ENCODE results near the gene ATP2B2.

ATP2B2 gene

GRCh38 chr3:10444511-10444910, 60.9 kb downstream of the ATP2B2 start:
- TF ChIP-seq GATA1 (IDR thresholded peaks at IDR 0.05; ENCODE audit: low read depth, low read length) = no peak
- TF ChIP-seq POLR2A (IDR thresholded peaks at IDR 0.05; ENCODE audit: low read length) = no peak
- DNase-seq = no peak

DNA sequence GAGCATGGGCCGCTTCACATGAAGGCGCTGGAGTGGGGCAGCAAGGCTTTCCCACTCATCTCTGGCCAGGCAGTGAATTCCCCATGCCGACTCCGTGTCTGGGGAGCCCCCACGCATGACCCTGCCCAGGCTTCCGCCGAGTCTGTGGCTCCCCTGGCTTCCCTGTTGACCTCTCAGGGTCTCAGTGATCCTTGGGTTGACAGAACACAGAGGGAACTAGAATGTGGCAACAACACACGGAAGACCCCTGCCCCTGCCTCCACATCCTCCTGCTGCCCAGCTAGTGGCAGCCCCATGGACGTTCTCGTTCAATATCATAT, 61.3 kb downstream of the ATP2B2 start:
- no peak for DNase-seq
- TF ChIP-seq GATA1 (IDR thresholded peaks at IDR 0.05; ENCODE audit: low read depth, low read length) (no peak), POLR2A (IDR thresholded peaks at IDR 0.05; ENCODE audit: low read length) (no peak)

DNA sequence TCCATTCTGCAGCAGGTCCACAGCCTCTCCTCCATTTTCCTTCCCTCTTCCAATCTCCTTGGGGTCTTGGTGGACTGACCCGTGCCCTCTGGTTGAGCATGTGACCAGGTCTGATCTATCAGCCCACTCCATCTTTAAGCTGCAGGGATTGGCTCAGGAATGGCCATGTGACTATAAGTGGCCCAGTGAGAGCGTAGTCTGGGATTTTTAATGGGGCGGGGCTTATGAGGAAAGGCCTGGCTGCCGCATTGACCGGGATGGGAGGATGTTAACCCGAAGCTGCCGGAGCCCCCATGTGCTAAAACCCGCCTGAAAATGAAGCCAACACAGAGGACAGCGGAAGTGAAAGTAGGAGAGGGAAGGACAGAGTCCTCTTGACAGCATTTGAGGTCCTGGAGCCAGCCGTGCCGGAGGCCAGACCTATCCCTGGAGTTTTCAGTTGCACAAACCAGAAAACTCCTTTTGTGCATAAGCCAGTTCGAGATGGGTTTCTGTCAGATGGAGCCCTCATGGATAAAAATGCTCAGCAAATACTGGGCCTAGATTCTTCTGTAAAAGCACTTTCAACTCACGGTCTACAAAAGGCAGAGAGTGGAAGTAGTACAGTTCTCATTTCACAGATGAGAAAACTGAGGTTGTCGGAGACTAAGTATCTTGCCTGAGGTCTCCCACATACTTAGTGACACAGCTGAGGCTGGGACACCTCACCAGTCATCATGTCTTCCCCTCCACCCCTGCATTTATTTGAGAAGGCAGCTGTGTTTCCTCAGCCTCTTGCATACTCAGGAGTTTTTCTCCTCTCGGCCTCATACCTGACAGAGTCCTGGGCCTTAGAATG, 61.9 kb downstream of the ATP2B2 start:
- no peak for DNase-seq
- TF ChIP-seq GATA1 (IDR thresholded peaks at IDR 0.05; ENCODE audit: low read depth, low read length) (no peak), POLR2A (IDR thresholded peaks at IDR 0.05; ENCODE audit: low read length) (no peak)

DNA sequence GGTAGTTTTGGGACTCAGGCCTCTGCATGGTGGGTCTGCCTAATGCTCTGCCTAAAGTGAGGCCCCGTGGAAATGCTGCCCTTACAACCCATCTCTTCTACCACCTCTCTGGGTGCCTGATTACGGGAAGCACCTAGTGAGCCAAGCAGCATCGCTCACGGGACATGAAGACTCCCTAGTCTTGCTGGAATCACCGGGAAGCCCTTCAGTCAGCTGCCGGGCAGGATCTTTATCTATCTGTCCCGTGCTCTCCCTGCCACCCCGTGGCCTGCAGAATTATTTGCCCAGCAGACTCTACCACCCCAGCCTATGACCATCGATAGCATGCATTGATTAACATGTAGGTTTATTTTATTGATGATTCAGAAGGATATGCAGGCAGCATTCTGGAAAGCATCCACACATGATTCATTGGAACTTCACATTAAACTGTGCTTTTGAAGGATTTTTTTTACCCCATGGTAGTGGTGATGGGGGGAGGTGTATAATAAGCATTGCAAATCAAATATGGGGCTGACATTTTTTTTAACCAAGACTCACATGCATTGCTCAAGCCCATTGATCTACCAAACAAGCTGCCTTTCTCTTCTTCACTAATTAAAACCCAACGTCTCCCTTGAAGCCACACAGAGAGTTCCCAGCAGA, 63.1 kb downstream of the ATP2B2 start:
- no peak for TF ChIP-seq GATA1 (IDR thresholded peaks at IDR 0.05; ENCODE audit: low read depth, low read length)
- no peak for TF ChIP-seq POLR2A (IDR thresholded peaks at IDR 0.05; ENCODE audit: low read length)
- no peak for DNase-seq

- TF ChIP-seq GATA1 (IDR thresholded peaks at IDR 0.05; ENCODE audit: low read depth, low read length) (no peak), POLR2A (IDR thresholded peaks at IDR 0.05; ENCODE audit: low read length) (no peak)
- no peak for DNase-seq
Measured at GRCh38 chr3:10440684-10441083, 64.7 kb downstream of the ATP2B2 start.

GRCh38 chr3:10438902-10439610, 66.3 kb downstream of the ATP2B2 start:
- no peak for TF ChIP-seq POLR2A (IDR thresholded peaks at IDR 0.05; ENCODE audit: low read length)
- no peak for TF ChIP-seq GATA1 (IDR thresholded peaks at IDR 0.05; ENCODE audit: low read depth, low read length)
- no peak for DNase-seq

DNA sequence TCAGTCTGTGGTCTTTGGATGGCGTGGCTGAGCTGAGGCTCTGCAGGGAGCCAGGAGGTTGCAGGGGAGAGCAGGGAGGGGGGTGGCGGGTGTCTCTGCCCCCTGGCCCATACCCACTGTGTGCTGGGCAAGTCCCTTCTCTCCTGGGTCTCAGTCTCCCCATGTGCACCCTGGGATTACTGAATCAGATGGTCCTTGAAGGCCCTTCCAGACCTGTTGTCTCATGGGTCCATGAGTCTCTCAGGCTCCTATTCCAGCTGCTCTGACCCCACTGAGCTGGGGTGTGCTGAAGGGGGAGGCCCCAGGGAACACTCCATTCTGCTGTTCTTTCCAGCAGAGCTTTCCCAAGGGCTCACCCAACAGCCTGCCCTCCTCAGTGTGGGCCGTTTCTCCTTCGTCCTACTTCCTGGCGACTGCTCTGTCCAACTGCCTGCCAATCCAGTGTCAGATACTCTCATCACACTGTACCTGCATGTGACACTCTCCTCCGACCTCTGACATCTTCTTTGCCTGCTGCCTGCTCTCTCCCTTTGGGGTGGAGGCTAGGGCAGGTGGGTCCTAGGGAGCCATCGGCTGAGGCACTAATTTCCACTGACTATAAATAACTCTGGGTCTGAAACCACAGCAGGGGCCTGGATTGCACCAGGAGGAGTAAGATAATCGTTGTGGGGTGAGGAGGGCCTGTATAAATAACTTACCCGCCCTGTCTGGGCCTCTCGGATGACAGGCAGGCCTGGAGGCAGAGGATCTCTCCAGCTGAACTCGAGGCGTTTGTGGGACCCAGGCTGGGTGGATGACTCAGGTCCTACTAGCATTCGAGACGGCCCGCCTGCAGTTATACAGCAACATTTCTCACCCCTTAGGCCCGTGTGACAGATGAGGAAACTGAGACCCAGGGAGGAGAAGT, 67.1 kb downstream of the ATP2B2 start:
- DNase-seq = no peak
- TF ChIP-seq POLR2A (IDR thresholded peaks at IDR 0.05; ENCODE audit: low read length) (no peak), GATA1 (IDR thresholded peaks at IDR 0.05; ENCODE audit: low read depth, low read length) (no peak)

- no peak for TF ChIP-seq POLR2A (IDR thresholded peaks at IDR 0.05; ENCODE audit: low read length)
- TF ChIP-seq GATA1 (IDR thresholded peaks at IDR 0.05; ENCODE audit: low read depth, low read length) = no peak
- no peak for DNase-seq
Measured at GRCh38 chr3:10437272-10437994, 68.0 kb downstream of the ATP2B2 start.

DNA sequence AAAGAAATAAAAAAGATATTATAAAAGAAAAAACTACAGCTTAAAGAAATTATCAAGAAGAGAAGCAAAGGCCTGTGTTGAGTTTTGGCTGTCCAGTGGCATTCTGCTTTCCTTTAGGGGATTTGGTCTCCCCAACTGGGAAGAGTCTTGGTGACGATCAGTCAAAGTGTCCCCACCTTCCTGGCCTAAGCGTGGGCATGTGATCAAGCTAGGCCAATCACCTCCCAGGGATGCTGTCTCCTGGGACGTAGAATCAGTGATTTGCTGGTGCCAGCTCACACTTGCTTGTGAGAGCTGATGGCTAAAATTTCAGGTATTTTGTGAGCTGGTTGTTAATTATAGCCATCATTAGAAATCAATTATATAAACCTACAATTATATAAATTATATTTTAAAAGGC, 69.5 kb downstream of the ATP2B2 start:
- TF ChIP-seq POLR2A (IDR thresholded peaks at IDR 0.05; ENCODE audit: low read length) = no peak
- TF ChIP-seq GATA1 (IDR thresholded peaks at IDR 0.05; ENCODE audit: low read depth, low read length) = no peak
- DNase-seq = no peak

DNA sequence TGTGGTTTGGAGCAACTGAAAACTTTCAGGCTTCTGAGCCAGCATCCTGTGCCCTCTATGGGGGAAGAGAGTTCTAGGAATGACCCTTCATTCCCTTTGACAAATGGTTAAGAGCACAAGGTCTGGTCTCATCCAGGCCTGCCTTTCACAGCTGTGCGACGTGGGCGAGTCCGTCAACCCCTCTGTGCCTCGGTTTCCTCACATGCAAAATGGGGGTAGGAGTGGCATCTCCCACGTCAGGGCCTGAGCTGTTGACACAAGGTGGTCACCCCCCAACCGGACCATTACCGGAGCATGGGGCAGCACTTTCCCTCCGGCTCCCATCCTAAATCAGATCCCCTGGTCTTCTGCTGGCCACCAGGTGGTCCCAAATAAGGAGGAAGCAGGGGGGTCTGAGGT, 70.4 kb downstream of the ATP2B2 start:
- no peak for DNase-seq
- TF ChIP-seq GATA1 (IDR thresholded peaks at IDR 0.05; ENCODE audit: low read depth, low read length) (no peak), POLR2A (IDR thresholded peaks at IDR 0.05; ENCODE audit: low read length) (no peak)

DNA sequence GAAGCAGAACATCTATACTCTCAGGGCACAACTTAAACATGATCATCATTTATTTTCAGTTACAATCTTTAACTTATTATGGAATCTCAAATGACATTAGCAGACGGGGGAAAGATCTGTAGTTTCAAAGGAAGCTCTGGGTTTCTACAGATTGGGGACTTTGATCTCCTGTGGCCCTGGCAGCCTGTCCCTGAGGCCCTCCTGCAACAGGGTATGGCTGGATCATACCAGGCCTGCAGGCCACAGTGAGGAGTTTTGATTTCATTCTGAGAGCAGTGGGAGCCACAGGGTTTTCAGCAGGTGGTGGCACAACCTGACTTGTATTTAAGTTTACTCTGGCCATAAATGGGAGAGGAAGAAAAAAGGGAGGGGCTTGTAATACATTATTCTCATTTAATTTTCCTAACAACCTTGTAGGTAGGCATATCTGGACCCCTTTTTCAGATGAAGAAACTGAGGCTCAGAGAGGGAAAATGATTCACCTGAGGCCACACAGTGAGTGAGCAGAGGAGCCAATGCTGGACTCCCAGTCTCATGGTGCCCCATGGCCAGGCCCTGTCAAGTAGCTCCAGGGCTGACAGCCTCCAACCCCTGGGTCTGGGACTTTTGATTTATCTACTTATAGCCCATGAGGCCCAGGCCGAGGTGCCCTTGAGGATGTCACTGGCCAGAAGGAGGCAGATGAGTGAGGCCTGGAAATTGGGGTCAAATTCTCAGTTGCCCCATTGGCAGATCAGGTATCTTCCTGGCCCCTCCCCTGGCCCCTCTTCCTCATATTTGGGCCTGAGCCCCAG, 71.0 kb downstream of the ATP2B2 start:
- no peak for DNase-seq
- no peak for TF ChIP-seq POLR2A (IDR thresholded peaks at IDR 0.05; ENCODE audit: low read length)
- no peak for TF ChIP-seq GATA1 (IDR thresholded peaks at IDR 0.05; ENCODE audit: low read depth, low read length)

GRCh38 chr3:10432931-10433330, 72.5 kb downstream of the ATP2B2 start:
- TF ChIP-seq GATA1 (IDR thresholded peaks at IDR 0.05; ENCODE audit: low read depth, low read length) = no peak
- no peak for TF ChIP-seq POLR2A (IDR thresholded peaks at IDR 0.05; ENCODE audit: low read length)
- DNase-seq = no peak

Measured in erythroblast (primary cell).